KOPT-K1 (cell line): ENCODE data around the gene CTNNBL1.

Experiments
- H3K27ac ChIP-seq: fragments of 200-600 bp; sonication (generic); 2 replicates; pipeline ENCODE4 v1.5.1; 2016; ENCODE audit warnings: antibody characterized with exemption, mild to moderate bottlenecking, low read depth, low read length; ENCODE audit not compliant: poor library complexity, severe bottlenecking
- H3K36me3 ChIP-seq: fragments of 200-600 bp; sonication (generic); 2 replicates; pipeline ENCODE4 v1.5.1; 2017; ENCODE audit warnings: antibody characterized with exemption, mild to moderate bottlenecking, low read length, moderate library complexity; ENCODE audit not compliant: insufficient read depth
- H3K9me3 ChIP-seq: fragments of 200-600 bp; sonication (generic); 2 replicates; pipeline ENCODE4 v1.5.1; 2017; ENCODE audit warnings: antibody characterized with exemption, low read length, mild to moderate bottlenecking; ENCODE audit not compliant: insufficient read depth, poor library complexity, severe bottlenecking

The CTNNBL1 gene

DNA sequence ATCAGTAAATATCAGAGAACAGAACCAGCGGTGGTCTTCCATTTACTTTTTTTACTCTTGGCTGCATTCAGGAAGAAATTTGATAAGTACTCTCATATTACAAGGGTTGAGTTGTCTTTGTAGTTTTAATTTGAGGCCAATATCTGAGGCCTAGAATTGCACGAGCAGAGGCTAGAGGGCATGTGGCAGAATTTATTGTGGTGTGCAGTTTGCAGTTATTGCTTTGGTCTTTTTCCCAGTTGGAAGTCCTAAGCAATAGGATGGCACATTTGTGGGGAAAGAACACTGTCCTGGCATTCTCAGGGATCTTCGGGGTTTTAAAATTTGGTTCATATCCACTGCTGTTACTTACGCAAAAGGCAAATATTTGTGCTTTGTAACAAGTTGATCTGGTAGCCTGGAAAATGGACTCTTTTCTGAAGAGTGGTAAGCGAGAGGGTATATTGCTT, 66.0 kb downstream of the CTNNBL1 start:
- Histone ChIP-seq H3K27ac (no peak overlapping the region), H3K9me3 (no peaks in the 10 kb centered on the region), H3K36me3 (peaks cover 69% of the 10 kb centered on the region; the same call in 1 of the 2 replicates)

DNA sequence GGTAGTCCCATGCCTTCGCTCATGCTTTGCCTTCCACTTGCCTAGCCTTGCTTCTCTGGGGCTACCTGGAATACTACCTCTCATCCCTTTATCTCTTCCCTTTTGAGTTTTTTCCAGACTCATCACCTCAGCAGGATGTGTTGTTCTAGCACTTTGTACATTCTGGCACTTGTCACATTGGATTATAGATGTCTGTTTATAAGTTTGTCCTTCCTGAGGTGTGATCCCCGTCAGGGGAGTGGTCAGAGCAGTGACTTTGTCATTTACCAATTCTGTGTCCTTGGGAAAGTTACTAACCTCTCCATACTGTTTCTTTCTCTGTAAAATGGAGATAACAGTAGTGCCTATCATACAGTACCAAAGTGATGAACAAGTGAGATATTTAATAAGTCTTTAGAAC, 66.5 kb downstream of the CTNNBL1 start:
- Histone ChIP-seq H3K36me3 (peaks cover 74% of the 10 kb centered on the region; the same call in 1 of the 2 replicates), H3K27ac (no peak overlapping the region), H3K9me3 (no peaks in the 10 kb centered on the region)

DNA sequence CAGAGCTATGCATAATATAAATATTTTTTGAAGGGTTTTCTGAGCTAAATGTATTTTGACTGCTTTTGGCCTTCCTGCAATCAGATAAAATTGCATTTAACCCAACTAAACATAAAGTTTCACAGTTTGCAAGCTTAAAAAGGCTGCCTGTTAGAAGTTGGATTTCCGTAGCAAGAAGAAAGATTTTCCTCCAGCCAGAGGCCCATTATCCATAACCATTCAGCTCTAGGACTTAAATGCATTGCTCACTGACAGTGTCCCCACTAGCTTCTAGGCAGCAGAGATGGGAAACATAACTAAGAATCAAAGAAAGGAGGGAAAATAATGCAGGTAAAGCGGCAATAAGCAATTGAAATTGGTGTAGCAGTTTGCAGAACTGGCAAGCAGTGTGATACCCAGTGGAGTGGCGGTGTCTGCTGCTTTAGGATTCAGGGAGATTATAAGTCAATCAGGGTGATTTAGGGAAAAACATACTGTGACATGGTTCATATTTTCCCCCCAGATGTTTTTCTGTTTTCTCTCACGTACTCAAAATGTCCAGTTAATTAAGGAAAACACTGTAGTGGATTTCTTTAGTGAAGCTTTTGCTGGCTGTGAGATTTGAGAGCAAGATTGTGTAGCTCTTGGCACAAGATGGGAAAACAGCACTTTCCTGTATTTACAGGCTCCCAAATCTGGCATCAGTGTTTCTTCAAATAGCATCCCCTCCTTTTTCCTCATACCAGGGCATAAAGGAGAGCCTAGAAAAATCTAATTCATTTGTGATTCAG, 69.1 kb downstream of the CTNNBL1 start:
- no peak overlapping the region for H3K27ac ChIP-seq
- H3K9me3 ChIP-seq: no peaks in the 10 kb centered on the region
- H3K36me3 ChIP-seq: peaks cover 84% of the 10 kb centered on the region

GRCh38 chr20:37764333-37764935, 70.6 kb downstream of the CTNNBL1 start:
- Histone ChIP-seq H3K9me3 (no peaks in the 10 kb centered on the region), H3K36me3 (peaks cover 84% of the 10 kb centered on the region), H3K27ac (no peak overlapping the region)

DNA sequence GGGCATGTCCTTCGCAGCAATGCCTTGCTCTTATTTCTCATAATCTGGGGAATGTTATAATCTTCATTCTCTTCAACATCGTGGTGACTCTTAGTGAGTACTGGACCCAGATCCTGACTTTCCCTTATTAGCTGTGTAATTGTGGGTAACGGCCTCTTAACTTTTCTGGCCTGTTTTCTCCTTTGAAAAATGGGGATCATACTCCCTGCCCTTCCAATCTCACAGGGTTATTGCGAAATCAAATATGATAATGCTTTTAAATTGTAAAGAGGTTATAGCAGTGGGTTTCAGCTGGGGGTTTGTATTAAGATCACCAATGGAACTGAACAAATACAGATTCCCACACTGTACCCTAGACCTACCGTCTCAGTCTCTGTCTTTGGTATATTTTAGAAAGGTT, 77.1 kb downstream of the CTNNBL1 start:
- H3K27ac ChIP-seq: no peak overlapping the region
- H3K36me3 ChIP-seq: peaks cover 80% of the 10 kb centered on the region
- no peaks in the 10 kb centered on the region for H3K9me3 ChIP-seq

- H3K27ac ChIP-seq: no peak overlapping the region
- peaks cover 75% of the 10 kb centered on the region for H3K36me3 ChIP-seq
- no peaks in the 10 kb centered on the region for H3K9me3 ChIP-seq
Observed at GRCh38 chr20:37773291-37773826, 79.5 kb downstream of the CTNNBL1 start.

- H3K36me3 ChIP-seq: peaks cover 70% of the 10 kb centered on the region
Observed at GRCh38 chr20:37774156-37774555, 80.3 kb downstream of the CTNNBL1 start.

DNA sequence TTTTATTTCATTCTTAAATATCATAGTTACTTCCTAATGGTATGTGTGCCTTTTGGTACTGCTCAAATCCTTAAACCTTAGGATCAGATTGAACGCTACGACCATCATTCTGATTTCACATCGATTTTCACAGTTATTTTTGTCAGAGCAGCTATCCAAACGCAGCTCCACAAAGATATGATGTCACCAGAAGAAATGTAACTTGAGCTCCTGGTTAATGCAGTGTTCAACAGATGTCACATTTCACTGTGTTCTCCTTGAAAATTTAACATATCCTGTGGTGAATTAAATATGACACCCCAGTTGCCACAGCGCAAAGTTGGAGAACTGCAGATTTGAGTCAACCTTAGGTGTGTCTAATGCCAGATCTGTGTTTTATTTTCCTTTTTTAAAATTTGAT, 81.4 kb downstream of the CTNNBL1 start:
- peaks cover 65% of the 10 kb centered on the region for H3K36me3 ChIP-seq
- H3K9me3 ChIP-seq: no peaks in the 10 kb centered on the region
- no peak overlapping the region for H3K27ac ChIP-seq

More at GRCh38 chr20:37774156-37774555, 80.3 kb downstream of the CTNNBL1 start:
- H3K9me3 ChIP-seq: no peaks in the 10 kb centered on the region
- no peak overlapping the region for H3K27ac ChIP-seq

GRCh38 chr20:37776049-37776448, 82.2 kb downstream of the CTNNBL1 start:
- peaks cover 58% of the 10 kb centered on the region for H3K36me3 ChIP-seq
- no peak overlapping the region for H3K27ac ChIP-seq
- H3K9me3 ChIP-seq: no peaks in the 10 kb centered on the region

- Histone ChIP-seq H3K36me3 (peaks cover 58% of the 10 kb centered on the region), H3K27ac (no peak overlapping the region), H3K9me3 (no peaks in the 10 kb centered on the region)
Observed at GRCh38 chr20:37776526-37776925, 82.7 kb downstream of the CTNNBL1 start.

GRCh38 chr20:37777012-37777950, 83.5 kb downstream of the CTNNBL1 start:
- Histone ChIP-seq H3K27ac (no peak overlapping the region), H3K36me3 (peaks cover 55% of the 10 kb centered on the region), H3K9me3 (no peaks in the 10 kb centered on the region)

DNA sequence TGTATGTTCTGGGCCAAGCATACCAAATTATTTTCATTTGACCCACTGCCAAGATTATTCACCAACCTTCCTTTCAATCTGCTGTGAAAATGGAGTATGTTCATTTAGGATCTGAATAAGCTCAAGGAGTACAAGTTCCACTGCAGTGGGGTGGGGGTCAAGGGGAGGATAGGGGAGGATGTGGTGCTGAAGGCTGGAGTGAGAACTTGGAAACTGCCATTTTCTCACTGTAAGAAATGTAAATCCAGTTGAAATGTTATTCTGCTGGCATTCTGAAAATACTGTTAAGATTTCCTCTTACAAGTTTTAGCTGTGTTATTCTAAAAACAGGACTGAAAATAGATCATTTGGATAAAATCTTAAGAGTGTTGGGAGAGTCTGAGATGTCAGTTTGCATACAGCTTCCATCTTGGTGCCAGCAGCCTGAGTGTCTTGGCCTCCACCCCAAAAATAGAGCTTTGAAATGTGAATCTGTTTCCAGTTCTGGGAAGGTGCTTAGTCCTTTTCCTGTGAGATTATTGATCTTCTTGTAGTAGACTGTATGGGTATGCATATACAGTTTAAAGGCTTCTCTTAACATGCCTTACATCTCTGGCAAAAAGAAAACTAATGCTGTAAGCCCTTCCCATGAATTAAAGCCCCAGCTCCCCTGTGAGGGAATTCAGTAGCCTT, 84.3 kb downstream of the CTNNBL1 start:
- no peak overlapping the region for H3K27ac ChIP-seq
- H3K36me3 ChIP-seq: peaks cover 47% of the 10 kb centered on the region
- no peaks in the 10 kb centered on the region for H3K9me3 ChIP-seq

GRCh38 chr20:37781626-37782025, 87.8 kb downstream of the CTNNBL1 start:
- Histone ChIP-seq H3K36me3 (peaks cover 61% of the 10 kb centered on the region), H3K27ac (no peak overlapping the region), H3K9me3 (no peaks in the 10 kb centered on the region)

DNA sequence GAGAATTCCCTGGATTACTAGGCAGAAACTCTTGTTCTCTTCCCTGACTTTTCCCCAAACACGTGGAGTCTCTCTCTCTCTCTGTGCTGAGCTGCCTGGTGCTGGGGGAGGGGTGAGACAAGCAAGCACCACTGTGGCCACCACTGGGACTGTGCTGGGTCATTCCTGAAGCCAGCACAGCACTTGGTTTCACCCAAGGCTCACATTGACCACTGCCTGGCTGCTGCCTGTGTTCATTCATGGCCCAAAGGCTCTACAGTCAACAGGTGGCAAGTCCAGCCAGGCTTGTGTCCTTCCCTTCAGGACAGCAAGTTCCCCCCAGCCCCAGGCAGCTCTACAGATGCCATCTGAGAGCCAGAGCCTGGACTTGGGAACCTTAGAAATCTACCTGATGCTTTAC, 92.2 kb downstream of the CTNNBL1 start:
- Histone ChIP-seq H3K27ac (no peak overlapping the region), H3K9me3 (no peaks in the 10 kb centered on the region), H3K36me3 (peaks cover 74% of the 10 kb centered on the region)
